Activated CD8-positive, alpha-beta memory T cell treated with anti-CD3 and anti-CD28 coated beads for 24 hours (primary cell): ENCODE data around the gene NRG3.

Experiments used
- DNase-seq: peaks from one replicate; pipeline ENCODE4 v3.0.0-alpha.2; 2020

Gene NRG3

DNA sequence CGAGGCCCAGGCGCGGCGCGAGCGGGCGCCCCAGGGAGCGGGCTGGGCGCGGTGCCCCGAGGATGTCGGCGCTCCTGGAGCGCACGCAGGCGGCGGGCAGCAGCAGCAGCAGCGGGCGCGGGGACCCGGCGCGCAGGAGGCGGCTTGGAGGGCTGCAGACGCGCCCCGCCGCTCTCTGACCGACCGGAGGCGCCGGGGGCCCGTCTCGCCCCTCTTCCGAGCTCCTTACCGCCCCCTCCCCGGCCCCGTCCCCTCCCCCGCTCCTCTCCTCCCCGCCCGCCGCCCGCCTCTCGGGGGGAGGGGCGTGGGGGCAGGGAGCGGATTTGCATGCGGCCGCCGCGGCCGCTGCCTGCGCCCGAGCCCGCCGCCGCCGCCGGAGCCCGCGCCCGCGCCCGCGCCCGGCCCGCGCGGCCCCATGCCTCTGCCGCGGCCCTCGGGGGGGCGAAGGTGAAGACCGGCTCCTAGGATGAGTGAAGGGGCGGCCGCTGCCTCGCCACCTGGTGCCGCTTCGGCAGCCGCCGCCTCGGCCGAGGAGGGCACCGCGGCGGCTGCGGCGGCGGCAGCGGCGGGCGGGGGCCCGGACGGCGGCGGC is at the start of gene NRG3:
NRG3 (plus strand) TSS at position 320 of the 592 bp plus-strand sequence.
- no peak for DNase-seq

DNA sequence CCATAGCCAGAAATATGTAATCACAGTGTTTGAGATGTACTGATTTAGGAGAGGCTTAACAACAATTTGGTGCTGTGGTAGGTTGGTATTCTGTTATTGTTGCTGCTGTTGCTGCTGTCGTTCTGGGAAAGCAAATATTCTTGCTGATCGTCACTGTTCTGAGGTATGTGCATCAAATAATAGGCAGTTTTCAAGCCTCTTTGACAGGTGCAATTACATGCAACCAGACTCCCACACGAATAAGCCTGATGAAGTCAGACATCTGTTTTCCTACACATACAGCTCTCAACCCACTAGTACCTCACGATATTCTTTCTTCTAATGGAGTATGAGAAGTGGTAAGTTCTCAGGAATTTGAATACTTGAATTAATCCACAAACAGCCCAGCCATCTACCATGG is 46.7 kb upstream of the NRG3 start:
- no peak for DNase-seq

DNA sequence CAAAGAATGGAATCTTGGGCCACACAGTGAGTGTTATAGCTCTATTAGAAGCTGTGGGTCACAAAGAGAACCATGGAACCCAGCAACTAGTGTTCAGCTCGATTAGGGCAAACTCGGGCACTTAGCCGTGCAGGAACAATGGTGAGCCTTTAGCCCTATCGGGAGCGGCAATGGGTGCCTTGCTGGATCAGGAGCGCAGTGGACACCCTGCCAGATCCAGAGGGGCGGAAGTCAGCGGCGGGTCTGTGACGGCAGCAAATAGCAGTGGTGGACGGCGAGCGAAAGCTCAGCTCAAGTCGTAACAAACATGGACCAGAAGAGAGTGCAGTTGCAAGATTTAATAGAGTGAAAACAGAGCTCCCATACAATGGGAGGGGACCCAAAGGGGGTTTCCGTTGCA is 43.9 kb upstream of the NRG3 start:
- DNase-seq: no peak

DNA sequence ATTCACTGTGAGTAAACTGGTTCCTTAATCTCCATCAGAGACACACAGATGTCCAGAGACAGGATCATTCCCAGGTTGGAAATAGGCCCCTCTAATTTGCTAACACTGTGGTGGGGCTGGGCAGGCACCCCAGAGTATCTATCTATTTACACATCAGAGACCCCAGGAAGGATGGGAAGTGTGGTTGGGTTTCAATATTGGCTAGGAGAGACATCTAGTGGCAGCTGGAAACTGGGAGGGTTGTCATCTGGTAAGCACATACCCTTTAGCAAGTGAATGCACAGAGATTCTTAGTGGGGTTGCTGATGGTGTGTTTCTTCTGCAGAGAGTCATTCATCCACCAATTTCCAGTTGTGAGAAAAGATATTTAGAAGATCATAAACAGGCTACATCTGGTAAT is 36.0 kb upstream of the NRG3 start:
- no peak for DNase-seq

DNA sequence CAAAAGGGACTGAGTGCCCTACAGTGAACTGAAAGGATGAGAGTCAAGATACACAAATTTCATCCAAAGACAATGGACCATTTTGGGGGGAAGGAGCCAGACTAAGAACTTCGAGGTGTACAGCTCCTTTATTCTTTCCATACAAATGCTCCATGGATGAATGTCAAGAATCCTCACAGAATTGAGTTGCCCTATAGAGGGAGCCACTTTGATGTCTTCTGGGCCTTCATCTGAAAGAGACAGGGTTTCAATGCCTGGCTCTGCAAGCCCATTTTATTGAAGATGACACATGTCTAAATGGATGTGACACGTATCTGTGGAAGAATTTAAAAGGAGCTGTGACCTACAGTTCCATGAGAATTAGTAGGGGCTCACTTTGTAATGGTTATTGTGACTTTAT is 32.0 kb upstream of the NRG3 start:
- no peak for DNase-seq

DNA sequence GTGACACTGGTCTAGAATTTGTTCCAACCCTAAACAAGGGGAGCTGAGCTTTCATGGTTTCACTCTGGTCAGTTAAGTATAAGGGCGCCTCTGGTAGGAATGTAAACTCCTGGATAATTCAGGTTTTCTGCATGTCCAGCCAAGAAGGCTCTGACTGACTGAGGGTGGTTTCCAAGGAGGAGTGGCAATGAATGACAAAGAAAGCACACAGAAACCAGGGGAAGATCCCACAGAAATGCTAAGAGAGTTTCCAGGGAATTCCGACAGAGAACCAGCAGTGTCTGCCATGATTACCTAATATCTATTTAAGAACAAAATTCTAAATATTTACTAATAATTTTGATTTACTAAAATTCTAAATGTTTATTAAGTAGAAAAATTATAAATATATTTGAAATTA is 27.3 kb upstream of the NRG3 start:
- no peak for DNase-seq

DNA sequence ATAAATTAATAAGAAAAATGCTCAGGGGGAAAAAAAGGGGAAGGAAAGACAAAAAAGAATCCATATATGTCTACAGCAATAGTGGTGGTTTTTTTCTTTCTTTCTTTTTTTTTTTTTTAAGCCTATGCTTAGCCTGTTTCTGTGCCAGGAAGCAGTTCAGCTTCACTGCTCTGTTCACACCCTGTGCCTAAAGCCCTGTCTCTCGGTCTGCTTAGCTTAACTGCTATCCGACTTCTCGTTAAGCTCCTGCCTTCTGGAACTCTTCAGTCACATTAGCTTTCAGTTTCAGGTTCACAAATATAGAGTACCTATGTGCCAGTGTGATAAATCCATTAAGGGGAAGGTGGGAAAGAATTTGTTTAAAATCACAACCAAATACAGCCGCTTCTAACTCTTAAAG is 26.5 kb upstream of the NRG3 start:
- DNase-seq: no peak

DNA sequence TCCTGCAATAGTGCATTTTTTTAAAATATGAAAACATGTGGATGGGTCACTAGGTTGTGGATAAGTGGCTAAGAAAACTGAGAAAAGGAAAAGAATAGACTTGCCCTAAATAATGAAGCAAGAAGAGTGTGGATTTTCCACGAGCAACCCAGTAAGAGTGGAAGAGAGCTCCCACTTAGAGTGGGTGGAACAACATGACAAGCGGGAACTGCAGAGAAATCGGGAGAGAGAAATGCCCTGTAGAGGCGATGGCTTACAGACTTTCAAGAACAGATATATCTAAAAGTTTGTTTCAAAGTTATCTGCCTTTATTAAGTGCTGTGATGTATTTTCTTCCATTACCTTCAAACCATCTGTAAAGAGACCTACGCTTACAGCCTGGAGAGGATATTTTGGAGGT is 26.1 kb upstream of the NRG3 start:
- DNase-seq: no peak

DNA sequence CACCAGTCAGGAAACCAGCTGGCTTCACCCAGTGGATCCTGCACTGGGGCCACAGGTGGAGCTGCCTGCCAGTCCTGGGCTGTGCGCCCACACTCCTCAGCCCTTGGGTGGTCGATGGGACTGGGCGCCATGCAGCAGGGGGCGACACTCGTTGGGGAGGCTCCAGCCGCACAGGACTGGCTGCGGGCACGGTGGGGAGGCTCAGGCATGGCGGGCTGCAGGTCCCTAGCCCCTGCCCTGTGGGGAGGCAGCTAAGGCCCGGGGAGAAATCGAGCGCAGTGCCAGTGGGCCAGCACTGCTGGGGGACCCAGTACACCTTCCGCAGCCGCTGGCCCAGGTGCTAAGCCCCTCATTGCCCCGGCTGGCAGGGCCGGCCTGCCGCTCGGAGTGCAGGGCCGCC is 12.4 kb upstream of the NRG3 start:
- DNase-seq: no peak

DNA sequence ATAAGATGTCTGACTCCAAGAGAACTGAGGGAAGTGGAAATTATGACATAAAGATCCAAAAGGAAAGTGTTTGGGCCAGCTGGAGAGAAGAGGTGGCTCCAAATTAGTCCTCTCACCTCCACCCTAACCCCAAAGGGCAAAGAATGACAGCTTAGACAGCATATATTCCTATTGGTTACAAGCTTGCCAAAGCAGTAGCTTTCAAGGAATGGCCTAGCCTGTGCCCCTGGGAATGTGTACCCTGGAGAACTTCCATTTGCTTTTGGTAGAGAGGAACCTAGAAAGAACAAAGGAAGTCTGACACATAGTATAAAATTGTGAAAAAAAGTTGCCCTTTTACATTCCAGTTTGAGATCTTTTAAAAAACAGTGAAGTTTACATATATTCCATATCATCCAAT is 11.2 kb upstream of the NRG3 start:
- DNase-seq: no peak

DNA sequence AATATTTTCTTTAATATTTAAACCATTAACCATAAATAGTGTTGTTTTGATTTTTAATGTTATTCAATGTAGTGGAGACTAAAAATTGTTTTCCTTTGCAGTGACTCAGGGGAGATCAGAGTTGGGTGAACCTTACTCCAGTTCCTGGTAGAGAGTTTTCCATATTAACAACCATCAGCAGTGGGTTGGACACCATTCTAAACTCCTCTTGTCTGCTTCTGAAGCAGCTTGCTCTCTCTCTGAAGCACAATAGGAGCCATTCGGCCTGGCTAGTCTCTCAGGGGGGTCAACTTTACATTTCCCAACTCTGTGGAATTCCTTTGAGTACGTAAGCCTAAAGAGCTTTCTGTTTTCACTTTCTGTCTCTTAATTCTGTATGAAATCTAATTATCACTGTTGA is 9.4 kb upstream of the NRG3 start:
- DNase-seq: no peak

DNA sequence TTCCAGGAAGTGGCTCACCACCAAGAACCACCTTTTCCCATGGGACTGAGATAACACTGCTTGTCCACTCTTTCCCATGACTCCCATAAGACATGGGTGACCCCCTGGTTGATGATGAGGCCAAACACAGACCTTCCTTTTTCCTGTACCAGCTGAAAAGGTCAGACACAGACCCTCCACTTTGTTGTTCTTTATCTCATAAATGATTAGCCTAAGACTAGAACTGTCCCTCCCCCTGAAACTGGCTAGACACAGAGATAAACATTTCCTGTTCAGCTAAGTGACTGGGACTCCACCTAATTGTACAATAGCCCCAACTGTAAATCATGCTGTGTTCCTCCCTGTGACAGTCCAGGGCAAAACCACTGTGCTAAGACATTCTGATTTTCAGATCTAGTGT is 8.2 kb upstream of the NRG3 start:
- DNase-seq: no peak

DNA sequence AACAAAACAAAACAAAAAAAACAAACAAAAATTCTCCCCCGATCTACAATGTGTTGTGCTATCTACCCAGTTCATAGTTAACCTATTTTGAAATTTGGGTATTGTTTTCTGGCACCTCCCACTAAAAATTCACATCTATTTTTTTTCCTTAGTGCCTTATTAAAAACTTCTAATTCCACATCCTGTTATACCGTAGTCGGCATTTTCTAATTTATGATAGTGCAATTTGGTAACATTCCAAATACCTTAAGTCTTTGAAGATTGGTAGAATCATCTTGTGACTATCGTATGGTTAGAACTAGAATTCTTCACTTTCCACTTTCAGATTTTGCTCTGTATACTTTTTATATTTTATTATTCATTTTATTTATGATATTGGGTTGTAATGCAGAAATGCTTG is 4.5 kb upstream of the NRG3 start:
- DNase-seq: no peak

DNA sequence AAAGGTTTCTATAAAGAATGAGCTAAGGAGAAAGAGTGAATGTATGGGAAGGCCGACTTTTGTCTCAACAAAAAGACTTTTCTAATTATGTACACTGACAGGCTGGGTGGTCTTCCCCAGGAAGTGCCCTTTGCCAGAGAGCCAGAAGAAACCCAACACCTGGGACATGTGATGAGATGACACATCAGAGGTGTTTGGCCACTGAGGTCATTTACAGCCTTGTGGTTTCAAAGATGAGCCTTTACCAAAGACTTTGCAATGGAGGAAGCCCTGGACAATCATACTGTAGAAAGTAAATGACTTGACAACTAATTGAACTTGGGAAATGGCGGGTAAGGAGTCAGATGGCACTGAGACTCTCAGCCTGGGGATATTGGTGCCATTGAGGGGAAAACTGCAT is 3.4 kb upstream of the NRG3 start:
- no peak for DNase-seq

DNA sequence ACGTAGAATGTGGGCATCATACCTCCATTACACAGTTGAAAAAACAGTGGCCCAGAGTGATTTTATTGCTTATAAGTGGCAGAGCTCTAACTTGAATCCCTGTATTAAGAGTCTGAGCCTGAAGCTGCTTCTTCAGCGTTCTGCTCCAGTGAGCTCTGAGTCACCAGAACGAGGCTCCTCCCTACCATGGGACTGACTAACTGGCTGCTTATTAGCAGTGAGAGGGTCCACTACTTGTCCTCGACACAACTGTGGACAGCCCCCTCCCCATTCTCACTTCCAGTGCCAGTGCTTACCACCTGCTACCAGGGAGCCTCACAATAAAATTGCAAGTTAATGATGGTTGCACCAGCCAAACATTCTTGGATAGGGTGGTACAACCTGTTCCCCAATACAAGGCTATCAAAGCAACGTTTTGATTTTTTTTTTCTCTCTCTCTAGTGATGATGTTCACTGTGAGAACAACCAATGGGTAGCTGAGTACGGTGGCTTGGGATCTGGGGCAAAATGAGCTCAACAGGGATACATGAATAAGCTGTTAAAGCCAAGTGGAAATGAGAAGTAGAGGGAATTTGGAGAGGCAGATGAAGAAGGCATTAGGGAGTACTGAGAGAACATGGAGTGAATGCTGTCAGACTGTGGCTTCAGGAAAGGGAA is 2.7 kb upstream of the NRG3 start:
- DNase-seq: no peak

DNA sequence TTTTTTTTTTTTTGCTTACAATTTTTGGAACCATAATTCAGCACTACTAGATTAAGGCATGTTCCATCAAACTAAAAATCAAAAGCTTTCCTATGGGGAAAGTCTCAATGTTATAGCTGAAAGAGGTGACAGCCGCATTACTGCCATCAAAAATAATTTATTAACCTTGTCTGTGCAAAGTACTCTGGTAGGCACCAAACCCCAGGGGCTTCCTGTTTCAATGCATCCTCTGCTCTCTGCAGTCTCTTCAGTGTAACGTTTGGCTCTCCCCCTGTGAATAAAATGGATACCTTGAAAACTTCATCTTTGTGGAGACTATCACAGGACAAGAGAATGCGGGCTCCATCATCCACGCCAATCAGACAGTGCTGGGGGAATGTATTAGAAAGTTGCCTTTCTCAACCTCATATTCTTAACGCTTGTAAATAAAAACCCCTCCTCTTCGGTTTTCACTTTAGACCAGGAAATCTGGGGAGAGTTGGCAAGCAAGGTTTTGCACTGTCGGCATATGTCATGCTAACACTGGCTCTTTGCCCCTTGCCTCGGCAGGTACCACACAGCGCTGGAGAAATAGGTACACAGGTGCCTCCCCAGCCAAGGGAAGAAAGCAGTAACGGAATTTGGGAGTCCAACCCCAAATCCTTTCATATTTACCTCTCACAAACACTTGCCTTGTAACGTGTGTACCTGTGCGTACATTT is 1.6 kb upstream of the NRG3 start:
- DNase-seq: no peak

DNA sequence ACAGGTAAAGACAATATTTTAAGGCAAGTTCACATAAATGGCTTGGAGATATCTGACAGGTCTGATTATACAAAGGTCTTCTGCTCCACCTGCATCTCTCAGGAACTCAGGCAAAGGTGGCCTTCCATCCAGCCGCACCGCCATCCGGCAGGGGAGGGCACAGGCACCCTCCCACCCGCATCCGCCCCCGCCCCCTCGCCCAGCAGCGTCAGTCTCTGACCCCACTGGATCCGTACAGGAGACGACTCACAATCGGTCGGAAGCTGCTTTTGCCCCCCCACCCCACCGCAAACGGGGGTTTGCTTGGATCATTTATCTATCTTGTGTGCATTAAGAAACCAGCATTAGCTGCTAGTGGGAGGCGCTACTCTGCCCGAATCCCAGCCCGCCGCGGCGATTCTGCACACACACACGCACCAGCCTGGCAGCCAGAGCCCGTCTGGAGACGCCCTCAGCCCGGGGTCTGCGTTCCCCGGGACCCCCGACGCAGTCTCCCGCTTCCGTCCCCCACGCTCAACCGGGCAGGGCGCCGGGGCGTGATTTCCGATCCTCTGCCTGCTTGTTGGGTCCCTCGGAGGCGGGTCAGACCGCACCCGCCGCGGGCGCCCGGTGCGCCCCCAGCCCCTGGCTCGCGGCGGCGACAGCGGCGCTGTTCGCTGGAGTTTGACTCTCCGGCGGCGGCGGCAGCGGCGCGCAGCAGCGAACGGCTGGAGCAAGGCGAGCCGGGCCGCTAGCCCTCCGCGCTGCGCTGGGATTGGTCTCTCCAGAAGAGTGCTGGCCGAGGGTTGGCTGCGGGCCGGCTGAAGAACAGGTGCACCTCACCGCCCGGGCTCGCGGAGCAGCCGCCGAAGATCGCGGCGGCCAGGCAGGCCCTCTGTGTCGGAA is 820 bp upstream of the NRG3 start:
- DNase-seq: no peak

DNA sequence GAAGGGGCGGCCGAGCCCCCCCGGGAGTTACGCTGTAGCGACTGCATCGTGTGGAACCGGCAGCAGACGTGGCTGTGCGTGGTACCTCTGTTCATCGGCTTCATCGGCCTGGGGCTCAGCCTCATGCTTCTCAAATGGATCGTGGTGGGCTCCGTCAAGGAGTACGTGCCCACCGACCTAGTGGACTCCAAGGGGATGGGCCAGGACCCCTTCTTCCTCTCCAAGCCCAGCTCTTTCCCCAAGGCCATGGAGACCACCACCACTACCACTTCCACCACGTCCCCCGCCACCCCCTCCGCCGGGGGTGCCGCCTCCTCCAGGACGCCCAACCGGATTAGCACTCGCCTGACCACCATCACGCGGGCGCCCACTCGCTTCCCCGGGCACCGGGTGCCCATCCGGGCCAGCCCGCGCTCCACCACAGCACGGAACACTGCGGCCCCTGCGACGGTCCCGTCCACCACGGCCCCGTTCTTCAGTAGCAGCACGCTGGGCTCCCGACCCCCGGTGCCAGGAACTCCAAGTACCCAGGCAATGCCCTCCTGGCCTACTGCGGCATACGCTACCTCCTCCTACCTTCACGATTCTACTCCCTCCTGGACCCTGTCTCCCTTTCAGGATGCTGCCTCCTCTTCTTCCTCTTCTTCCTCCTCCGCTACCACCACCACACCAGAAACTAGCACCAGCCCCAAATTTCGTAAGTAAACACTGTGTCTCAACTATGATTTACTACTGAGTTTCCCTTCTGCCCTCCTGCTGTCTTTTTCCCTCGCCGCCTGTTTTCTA is 666 bp downstream of the NRG3 start:
- no peak for DNase-seq

DNA sequence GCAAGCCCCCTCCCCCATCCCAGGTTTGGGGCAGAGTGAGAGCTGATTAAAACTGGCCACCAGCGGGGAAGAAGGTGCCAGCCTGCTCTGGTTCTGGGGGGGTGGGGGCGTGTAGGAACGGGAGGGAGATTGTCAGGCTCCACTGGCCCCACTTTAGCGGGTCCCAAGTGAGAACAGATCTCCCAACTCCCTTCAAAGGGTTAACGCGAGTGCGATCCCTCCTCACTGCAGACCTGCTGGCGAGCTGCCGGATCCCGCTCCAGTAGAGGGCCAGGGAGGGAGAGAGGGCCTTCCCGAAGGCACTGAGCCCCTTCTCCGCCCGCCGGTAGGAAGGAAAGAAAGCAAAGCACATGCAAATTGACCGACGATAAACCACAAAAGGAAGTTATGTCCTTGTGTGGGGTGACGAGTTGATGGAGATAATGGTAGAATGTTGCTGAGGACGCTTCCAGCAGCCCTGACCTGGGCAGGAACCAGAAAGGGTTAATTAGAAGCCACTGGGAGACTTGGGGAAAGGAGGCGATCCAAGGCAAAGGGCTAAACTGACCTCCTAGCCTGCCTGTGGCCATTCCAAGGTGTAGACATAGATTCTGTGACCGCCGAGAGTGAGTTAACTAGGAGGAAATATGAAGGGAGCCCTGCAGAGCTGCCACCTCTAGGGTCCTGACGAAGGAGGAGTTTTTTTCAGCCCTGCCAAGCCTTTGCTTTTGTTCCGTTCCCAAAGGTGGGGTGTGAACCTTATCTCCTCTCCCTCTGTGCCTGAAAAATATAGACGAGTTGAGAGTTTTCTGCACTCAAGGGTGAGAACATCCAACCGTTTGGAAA is 1.5 kb downstream of the NRG3 start:
- no peak for DNase-seq

DNA sequence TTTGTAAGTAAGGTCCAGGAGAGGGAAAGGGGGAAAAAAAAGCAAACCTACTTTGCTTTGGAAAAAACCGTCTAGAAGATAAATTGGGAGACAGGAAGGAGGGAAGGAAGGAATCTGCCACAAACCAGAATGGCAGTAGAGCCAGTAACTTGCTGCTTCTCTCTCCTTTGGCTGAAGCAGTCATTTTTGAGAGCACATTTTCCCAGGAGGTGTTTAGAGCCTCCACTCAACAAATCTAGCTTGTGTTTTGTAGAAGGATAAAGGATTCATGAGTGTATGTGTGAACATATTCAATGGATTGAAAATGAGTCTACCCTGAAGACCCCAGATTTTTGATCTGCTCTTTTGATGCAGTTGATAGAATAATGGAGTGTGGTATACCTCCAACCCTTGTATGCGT is 2.6 kb downstream of the NRG3 start:
- no peak for DNase-seq

DNA sequence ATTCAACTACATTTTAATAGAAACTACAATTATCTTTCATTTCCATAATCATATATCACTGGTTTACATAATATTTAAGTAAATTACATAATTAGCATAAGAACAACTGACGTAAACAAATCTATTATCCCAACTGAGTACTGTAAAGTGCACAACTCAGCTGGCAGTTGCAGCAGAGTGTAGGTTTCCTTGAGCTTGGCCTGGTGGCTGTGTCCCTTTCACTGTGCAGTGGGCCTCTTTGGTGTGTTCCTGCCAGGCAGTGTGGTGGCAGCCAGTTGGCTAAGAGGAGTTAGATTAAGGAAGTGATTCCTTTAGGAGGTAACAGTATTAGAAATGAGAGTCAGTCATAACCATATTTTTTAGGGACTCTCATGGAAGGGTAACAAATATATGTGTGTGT is 7.0 kb downstream of the NRG3 start:
- no peak for DNase-seq

DNA sequence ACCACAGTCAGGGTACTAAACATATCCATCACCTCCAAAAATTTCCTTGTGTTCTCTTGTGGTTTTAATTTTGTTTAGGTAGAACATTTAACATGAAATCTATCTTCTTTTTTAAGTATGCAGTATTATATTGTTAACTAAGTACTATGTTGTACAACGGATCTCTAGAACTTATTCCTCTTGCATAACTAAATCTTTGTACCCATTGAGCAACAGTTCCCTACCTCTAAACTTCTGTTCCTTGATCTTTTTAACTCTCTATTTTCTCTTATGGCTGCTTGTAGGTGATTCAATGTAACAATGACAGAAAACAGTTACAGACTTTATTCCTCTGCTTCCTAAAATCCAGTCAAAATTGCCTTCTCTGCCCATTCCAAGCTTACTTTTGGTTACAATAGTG is 9.9 kb downstream of the NRG3 start:
- DNase-seq: no peak
